ENCODE data around the gene MPP1.

MPP1 gene

DNA sequence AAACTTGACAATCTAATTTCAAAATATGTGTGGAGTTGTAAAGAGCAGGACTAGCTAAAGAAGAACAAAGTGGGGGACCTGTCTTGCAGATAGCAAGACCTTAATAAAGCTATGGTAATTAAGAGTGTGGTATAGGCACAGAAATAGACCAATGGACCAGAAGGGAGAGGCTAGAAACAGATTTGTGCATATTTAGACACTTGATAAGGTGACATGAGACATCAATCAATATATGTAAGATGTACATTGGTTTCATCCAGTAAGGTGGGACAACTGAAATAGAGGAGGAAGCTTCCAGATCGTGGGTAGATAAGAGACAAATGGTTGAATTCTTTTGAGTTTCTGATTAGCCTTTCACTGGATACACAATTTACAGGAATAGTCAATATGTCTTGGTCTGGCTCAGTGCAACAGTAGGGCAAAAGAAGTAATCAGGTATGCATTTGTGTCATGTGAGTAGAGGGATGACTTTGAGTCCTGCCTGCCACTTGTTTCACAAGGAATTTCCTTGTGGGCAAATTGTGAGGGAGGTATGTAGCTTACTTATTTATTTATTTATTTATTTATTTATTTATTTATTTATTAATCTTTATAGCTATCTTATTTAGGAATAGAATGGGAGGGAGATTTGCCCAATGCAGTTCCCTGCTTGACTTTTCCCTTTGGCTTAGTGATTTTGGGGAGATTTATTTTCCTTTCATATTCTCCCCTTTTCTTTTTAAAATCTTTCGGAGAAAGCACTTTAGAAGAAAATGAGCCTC is 7.2 kb upstream of the MPP1 start:
- Histone ChIP-seq H3K18ac (ENCODE audit: low read length) (no peak overlapping the region), H3K27me3 (ENCODE audit: insufficient read depth, low read length, poor library complexity) (no peaks in the 10 kb centered on the region), H2BK120ac (ENCODE audit: low read depth, low read length) (no peak overlapping the region), H3K9ac (ENCODE audit: low read length) (no peak overlapping the region), H4K8ac (ENCODE audit: low read depth, low read length) (no peak overlapping the region), H3K4ac (ENCODE audit: low read depth, low read length) (no peak overlapping the region), H2AK5ac (ENCODE audit: low read length) (no peak overlapping the region), H3K4me2 (ENCODE audit: low read length) (no peak overlapping the region), H3K36me3 (ENCODE audit: control insufficient read depth, insufficient read depth, low read length) (no peaks in the 10 kb centered on the region), H2BK15ac (replicated peaks; ENCODE audit: low read depth) (no peak overlapping the region), H3K79me2 (ENCODE audit: control insufficient read depth, insufficient read depth, low read length) (no peaks in the 10 kb centered on the region), H4K5ac (ENCODE audit: low read length) (no peak overlapping the region), H3K4me1 (ENCODE audit: control insufficient read depth, low read depth, low read length) (no peaks in the 10 kb centered on the region), H3K4me3 (ENCODE audit: low read length) (no peak overlapping the region), H2BK5ac (ENCODE audit: low read length) (no peak overlapping the region), H3K27ac (ENCODE audit: low read depth, low read length) (no peak overlapping the region), H3K79me1 (ENCODE audit: low read length) (no peaks in the 10 kb centered on the region), H3K23ac (ENCODE audit: low read length) (no peak overlapping the region), H3K56ac (ENCODE audit: low read length) (no peak overlapping the region)
- WGBS (ENCODE audit: extremely low coverage, insufficient coverage, low lambda C conversion rate) = no CpG with 5 or more reads among the region's 2 CpGs
- no peak for DNase-seq

DNA sequence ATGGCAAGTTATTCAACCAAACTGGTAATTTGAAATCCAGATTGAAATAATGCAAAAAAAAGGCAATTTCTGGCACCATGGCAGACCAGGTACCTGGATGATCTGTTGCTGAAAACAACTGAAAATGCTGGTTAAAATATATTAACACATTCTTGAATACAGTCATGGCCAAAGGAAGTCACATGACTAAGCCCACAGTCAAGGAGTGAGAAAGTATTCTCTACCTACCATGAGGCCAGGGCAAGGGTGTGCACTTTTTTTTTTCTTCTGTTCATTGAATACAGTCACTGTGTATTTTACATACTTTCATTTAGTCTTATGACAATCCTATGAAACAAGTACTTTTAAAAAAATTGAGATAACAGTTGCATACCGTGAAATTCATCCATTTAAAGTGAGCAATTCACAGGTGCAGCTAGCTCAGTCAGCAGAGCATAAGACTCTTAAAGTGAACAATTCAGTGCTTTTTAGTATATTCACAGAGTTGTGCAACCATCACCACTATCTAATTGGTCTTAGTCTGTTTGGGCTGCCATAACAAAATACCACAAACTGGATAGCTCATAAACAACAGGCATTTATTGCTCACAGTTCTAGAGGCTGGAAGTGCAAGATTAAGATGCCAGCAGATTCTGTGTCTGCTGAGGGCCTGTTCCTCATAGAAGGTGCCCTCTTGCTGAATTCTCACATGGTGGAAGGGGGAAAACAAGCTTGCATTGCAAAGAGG is 4.8 kb upstream of the MPP1 start:
- no peaks in the 10 kb centered on the region for H3K36me3 ChIP-seq (ENCODE audit: control insufficient read depth, insufficient read depth, low read length)
- no peak overlapping the region for H3K4ac ChIP-seq (ENCODE audit: low read depth, low read length)
- no peak overlapping the region for H4K5ac ChIP-seq (ENCODE audit: low read length)
- no CpG with 5 or more reads among the region's 1 CpG for WGBS (ENCODE audit: extremely low coverage, insufficient coverage, low lambda C conversion rate)
- no peak overlapping the region for H3K4me2 ChIP-seq (ENCODE audit: low read length)
- H3K56ac ChIP-seq (ENCODE audit: low read length) = no peak overlapping the region
- no peak overlapping the region for H3K9ac ChIP-seq (ENCODE audit: low read length)
- H3K27ac ChIP-seq (ENCODE audit: low read depth, low read length) = no peak overlapping the region
- no peak overlapping the region for H2BK120ac ChIP-seq (ENCODE audit: low read depth, low read length)
- no peak overlapping the region for H2AK5ac ChIP-seq (ENCODE audit: low read length)
- no peaks in the 10 kb centered on the region for H3K27me3 ChIP-seq (ENCODE audit: insufficient read depth, low read length, poor library complexity)
- peaks cover 4% of the 10 kb centered on the region for H3K4me1 ChIP-seq (ENCODE audit: control insufficient read depth, low read depth, low read length)
- H3K4me3 ChIP-seq (ENCODE audit: low read length) = no peak overlapping the region
- no peak overlapping the region for H3K18ac ChIP-seq (ENCODE audit: low read length)
- H4K8ac ChIP-seq (ENCODE audit: low read depth, low read length) = no peak overlapping the region
- H3K79me2 ChIP-seq (ENCODE audit: control insufficient read depth, insufficient read depth, low read length) = no peaks in the 10 kb centered on the region
- H3K79me1 ChIP-seq (ENCODE audit: low read length) = no peaks in the 10 kb centered on the region
- no peak for DNase-seq
- no peak overlapping the region for H2BK15ac ChIP-seq (replicated peaks; ENCODE audit: low read depth)
- no peak overlapping the region for H2BK5ac ChIP-seq (ENCODE audit: low read length)
- no peak overlapping the region for H3K23ac ChIP-seq (ENCODE audit: low read length)

DNA sequence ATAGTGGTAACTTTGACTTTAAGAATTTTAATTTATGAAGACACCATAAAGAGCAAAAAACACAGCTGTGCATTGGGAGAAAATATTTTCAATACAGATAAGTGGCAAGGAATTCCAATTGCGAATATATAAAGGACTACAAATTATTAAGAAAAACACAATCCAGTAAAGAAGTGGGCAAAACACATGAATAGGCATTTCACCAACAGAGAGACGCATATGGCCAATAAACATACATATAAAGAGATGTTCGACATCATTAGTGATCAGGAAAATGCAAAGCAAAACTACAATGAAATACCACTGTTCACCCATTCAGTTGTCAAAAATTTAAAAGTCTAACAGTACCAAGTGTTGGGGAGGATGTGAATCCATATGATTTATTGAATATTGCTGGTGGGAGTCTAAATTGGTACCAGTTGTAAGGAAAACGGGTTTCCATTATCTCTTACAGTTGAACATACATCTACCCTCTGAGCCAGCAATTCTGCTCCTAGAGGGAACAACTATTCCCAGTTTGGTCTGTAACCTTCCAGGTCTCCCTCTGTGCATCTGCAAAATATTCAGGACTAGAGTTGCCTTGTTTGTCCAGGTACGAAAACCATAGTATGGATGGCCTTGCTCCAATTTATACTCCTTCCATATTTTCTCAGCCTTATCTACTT is 1.7 kb upstream of the MPP1 start:
- Histone ChIP-seq H3K79me2 (ENCODE audit: control insufficient read depth, insufficient read depth, low read length) (no peaks in the 10 kb centered on the region), H3K4me2 (ENCODE audit: low read length) (no peak overlapping the region), H3K23ac (ENCODE audit: low read length) (no peak overlapping the region), H2AK5ac (ENCODE audit: low read length) (no peak overlapping the region), H2BK15ac (replicated peaks; ENCODE audit: low read depth) (no peak overlapping the region), H3K4ac (ENCODE audit: low read depth, low read length) (no peak overlapping the region), H2BK5ac (ENCODE audit: low read length) (no peak overlapping the region), H3K4me3 (ENCODE audit: low read length) (no peak overlapping the region), H3K36me3 (ENCODE audit: control insufficient read depth, insufficient read depth, low read length) (no peaks in the 10 kb centered on the region), H3K4me1 (ENCODE audit: control insufficient read depth, low read depth, low read length) (peaks cover 4% of the 10 kb centered on the region), H3K56ac (ENCODE audit: low read length) (no peak overlapping the region), H3K79me1 (ENCODE audit: low read length) (no peaks in the 10 kb centered on the region), H3K27me3 (ENCODE audit: insufficient read depth, low read length, poor library complexity) (no peaks in the 10 kb centered on the region), H4K8ac (ENCODE audit: low read depth, low read length) (no peak overlapping the region), H4K5ac (ENCODE audit: low read length) (no peak overlapping the region), H2BK120ac (ENCODE audit: low read depth, low read length) (no peak overlapping the region), H3K18ac (ENCODE audit: low read length) (no peak overlapping the region), H3K9ac (ENCODE audit: low read length) (no peak overlapping the region), H3K27ac (ENCODE audit: low read depth, low read length) (no peak overlapping the region)
- no peak for DNase-seq
- no CpG with 5 or more reads among the region's 5 CpGs for WGBS (ENCODE audit: extremely low coverage, insufficient coverage, low lambda C conversion rate)

- Histone ChIP-seq H3K27ac (ENCODE audit: low read depth, low read length) (no peak overlapping the region), H3K27me3 (ENCODE audit: insufficient read depth, low read length, poor library complexity) (no peaks in the 10 kb centered on the region), H3K18ac (ENCODE audit: low read length) (no peak overlapping the region), H3K23ac (ENCODE audit: low read length) (no peak overlapping the region), H3K56ac (ENCODE audit: low read length) (peak overlapping the region; percentile 77), H4K8ac (ENCODE audit: low read depth, low read length) (no peak overlapping the region), H3K4me3 (ENCODE audit: low read length) (no peak overlapping the region), H3K79me2 (ENCODE audit: control insufficient read depth, insufficient read depth, low read length) (no peaks in the 10 kb centered on the region), H2BK5ac (ENCODE audit: low read length) (no peak overlapping the region), H2AK5ac (ENCODE audit: low read length) (no peak overlapping the region), H2BK120ac (ENCODE audit: low read depth, low read length) (no peak overlapping the region), H3K36me3 (ENCODE audit: control insufficient read depth, insufficient read depth, low read length) (no peaks in the 10 kb centered on the region), H3K9ac (ENCODE audit: low read length) (peak overlapping the region; percentile 44), H2BK15ac (replicated peaks; ENCODE audit: low read depth) (no peak overlapping the region), H4K5ac (ENCODE audit: low read length) (no peak overlapping the region), H3K79me1 (ENCODE audit: low read length) (no peaks in the 10 kb centered on the region), H3K4me2 (ENCODE audit: low read length) (peak overlapping the region; percentile 40), H3K4ac (ENCODE audit: low read depth, low read length) (no peak overlapping the region), H3K4me1 (ENCODE audit: control insufficient read depth, low read depth, low read length) (peaks cover 4% of the 10 kb centered on the region)
- peak; percentile 31 for DNase-seq
- WGBS (ENCODE audit: extremely low coverage, insufficient coverage, low lambda C conversion rate) = no CpG with 5 or more reads among the region's 13 CpGs
Measured at GRCh38 chrX:154805696-154806091, 409 bp upstream of the MPP1 start.

- no peaks in the 10 kb centered on the region for H3K79me2 ChIP-seq (ENCODE audit: control insufficient read depth, insufficient read depth, low read length)
- H3K4me3 ChIP-seq (ENCODE audit: low read length) = peak overlapping the region; percentile 51
- no peak overlapping the region for H2BK120ac ChIP-seq (ENCODE audit: low read depth, low read length)
- no peak overlapping the region for H3K18ac ChIP-seq (ENCODE audit: low read length)
- no peaks in the 10 kb centered on the region for H3K36me3 ChIP-seq (ENCODE audit: control insufficient read depth, insufficient read depth, low read length)
- H3K27ac ChIP-seq (ENCODE audit: low read depth, low read length) = no peak overlapping the region
- no peak overlapping the region for H4K8ac ChIP-seq (ENCODE audit: low read depth, low read length)
- no peaks in the 10 kb centered on the region for H3K79me1 ChIP-seq (ENCODE audit: low read length)
- no peak overlapping the region for H2BK15ac ChIP-seq (replicated peaks; ENCODE audit: low read depth)
- H3K56ac ChIP-seq (ENCODE audit: low read length) = peak overlapping the region; percentile 86
- WGBS (ENCODE audit: extremely low coverage, insufficient coverage, low lambda C conversion rate) = no CpG with 5 or more reads among the region's 7 CpGs
- peak overlapping the region; percentile 72 for H3K9ac ChIP-seq (ENCODE audit: low read length)
- DNase-seq = no peak
- no peak overlapping the region for H4K5ac ChIP-seq (ENCODE audit: low read length)
- no peak overlapping the region for H2AK5ac ChIP-seq (ENCODE audit: low read length)
- H3K23ac ChIP-seq (ENCODE audit: low read length) = no peak overlapping the region
- no peaks in the 10 kb centered on the region for H3K27me3 ChIP-seq (ENCODE audit: insufficient read depth, low read length, poor library complexity)
- H3K4me1 ChIP-seq (ENCODE audit: control insufficient read depth, low read depth, low read length) = peaks cover 4% of the 10 kb centered on the region
- no peak overlapping the region for H2BK5ac ChIP-seq (ENCODE audit: low read length)
- H3K4ac ChIP-seq (ENCODE audit: low read depth, low read length) = no peak overlapping the region
- peak overlapping the region; percentile 38 for H3K4me2 ChIP-seq (ENCODE audit: low read length)
Measured at GRCh38 chrX:154804261-154804956, 876 bp downstream of the MPP1 start.

Data from mesendoderm (in vitro differentiated cells).